Fibroblast of the conjunctiva (primary cell): Measurements from ENCODE around the gene C10orf88.
"Not testable (repeated sequence)": the region's sequence is repeated elsewhere in the genome, so short reads cannot be mapped to it uniquely, and the experiment has no call there.

Experiments
- DNase-seq: peaks from one replicate; pipeline ENCODE4 v3.0.0-alpha.2; 2010; ENCODE audit warnings: low read depth

Gene C10orf88

GRCh38 chr10:122962405-122962804 is 8.4 kb upstream of the C10orf88 start:
- DNase-seq, result no peak

GRCh38 chr10:122957474-122957873 is 3.4 kb upstream of the C10orf88 start:
- DNase-seq, result no peak

DNA sequence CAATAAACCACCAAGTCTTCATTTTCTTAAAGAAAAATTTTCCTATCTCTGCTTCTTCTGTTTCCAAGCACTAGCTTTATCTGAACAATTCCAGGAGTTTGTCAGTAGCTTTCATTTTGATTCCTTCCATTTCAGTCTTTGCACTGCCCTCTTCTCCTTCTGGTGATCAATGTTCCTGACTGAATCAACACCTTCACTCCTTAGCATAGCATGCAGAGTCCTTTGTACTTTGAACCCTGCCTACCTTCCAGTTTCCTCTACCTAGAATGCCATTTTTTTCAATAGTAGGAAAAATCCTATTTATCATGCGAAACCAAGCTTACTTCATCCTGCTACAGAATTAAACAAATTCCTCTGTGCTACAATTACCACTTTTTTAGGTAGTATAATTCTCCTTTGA is 1.9 kb upstream of the C10orf88 start:
- DNase-seq, result no peak

DNA sequence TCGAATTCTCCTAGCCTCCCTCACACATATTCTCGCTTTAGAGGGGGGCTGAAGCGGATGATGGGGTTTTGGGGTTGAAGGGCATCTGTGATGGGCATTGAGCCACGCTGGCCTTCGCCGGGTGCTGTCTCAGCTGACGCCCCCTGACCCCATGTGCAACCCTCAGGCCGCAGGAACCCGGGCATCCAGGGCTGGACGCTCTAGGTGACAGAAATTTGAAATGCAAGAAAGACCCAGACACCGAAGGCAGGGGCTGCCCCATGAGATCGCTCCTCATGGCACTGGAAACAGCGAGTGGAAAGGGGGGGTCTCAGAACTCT is 664 bp upstream of the C10orf88 start:
- no peak for DNase-seq

- DNase-seq, result no peak
Measured at GRCh38 chr10:122949296-122949695, 4.7 kb downstream of the C10orf88 start.

DNA sequence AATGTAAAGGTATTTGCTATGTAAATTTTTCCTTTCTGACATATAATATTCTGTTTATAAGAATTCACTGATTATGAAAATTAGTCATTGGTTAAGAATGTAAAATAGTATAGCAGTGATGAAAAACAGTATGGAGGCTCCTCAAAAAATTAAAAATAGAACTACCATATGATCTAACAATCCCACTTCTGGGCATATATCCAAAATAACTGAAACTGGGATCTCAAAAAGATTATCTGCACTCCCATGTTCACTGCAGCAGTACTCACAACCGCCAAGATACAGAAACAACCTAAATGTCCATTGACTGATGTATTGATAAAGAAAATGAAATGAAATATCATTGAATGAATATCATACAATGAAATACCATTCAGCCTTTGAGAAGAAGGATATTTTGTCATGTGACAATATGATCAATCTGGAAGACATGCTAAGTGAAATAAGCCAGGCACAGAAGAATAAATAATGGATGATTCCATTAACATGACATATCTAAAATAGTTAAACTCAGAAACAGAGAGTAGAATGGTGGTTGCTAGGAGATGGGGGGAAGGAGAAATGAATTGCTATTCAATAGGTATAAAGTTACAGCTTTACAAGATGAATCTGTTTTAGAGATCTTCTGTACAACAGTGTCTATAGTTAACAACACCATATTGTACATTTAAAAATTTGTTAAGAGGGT is 14.0 kb downstream of the C10orf88 start:
- peak; percentile 20 for DNase-seq

DNA sequence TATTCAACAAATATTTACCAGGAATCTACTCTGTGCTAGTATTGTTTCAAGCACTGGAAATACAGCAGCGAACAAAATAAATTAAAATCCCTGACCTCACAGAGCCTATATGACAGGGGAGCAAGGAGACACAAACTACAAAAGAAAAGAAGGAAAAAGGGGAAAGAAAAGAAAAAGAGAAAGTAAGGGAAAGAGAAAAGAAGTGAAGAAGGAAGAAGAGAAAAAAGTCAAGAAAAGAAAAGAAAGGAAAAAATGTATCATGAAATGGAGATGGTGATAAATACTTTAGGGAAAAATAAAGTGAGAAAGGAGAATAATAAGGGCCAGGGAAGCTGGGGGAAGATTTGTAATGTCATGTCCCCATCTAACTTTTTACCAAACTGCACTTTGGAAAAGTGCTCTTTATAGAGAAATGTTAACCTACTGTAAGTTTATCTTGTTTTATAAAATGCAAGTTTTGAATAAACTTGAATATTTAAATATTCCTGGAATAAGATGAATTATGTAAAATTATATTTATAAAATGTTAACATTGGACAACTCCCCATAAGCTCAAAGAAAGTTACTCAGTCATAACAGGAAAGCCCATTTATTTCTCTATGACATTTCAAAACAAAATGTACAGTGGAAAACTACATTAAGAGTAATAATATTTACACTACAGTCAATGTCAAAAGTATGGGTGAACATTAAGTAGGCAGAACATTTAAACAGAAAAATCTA is 14.7 kb downstream of the C10orf88 start:
- no peak for DNase-seq

- DNase-seq, result no peak
Measured at GRCh38 chr10:122931088-122931906, 22.7 kb downstream of the C10orf88 start.

GRCh38 chr10:122930140-122930539 is 23.9 kb downstream of the C10orf88 start:
- DNase-seq, result no peak

DNA sequence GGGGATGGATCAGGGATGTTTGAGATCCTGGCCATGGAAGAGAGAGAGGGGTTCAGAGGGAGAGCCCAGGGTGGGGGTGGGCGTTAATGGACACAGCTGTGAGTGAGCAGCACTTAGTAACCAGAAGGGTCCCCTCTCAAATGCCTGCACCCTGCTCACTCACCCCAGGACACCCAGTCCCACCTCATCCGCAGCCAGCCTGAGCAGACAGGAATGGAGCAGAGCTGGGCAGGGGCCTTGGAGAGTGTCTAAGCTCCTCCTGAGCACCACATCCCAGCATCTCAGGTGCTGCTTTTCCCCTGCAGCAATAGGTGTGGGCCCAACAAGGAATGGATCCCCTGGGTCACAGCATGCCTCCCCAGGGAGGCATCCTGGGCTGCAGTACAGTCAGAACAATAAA is 38.3 kb downstream of the C10orf88 start:
- no peak for DNase-seq

DNA sequence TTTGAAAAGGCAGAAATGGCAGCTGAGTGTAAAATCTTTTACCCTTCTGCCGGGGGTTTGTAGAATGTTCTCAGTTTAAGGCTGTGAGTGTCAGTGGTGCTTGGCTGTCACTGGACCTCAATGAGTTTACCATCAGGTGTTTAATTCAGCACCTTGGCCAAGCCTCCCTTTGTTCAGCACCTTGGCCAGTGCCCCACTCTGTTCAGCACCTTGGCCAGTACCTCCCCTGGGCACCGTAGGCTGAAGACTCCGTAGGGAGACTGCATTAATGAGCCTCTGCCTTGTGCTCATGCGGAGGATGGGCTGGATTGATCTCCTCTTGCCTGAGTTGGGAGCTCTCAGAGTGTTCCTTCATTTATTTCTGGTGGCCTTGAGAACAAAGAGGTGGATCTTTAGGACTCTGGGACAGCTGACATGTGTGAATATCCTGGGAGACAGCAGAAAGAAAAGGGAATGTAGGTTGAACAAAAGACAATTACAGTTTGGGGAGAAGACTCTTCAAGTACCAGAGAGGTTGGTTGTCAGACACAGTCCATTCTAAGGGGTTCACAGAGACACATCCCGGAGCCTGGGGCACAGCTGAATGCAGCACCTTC is 42.0 kb downstream of the C10orf88 start:
- DNase-seq, result peak; percentile 5

DNA sequence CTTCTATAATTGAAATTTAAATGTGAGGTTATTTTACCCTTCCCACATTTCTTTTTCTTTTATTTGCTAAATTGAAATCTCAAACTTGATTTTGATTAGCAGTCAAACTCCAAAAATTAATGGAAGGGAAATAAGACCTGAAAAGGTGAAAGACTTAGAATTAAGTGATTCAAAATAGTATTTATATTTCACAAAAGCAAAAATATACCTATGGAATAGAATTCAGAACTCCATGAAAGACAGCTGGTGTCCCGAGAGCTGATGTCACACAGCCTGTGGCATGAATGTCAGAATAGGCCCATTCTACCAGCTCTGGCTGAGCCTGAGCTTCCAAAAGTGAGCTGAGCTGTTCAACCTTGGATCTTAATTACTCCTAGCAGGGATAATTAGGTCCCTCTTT is 43.7 kb downstream of the C10orf88 start, which contains the start of gene FAM24A:
Gene FAM24A (plus strand): TSS at position 301 of the 400 bp plus-strand sequence. CDS start 1,025 bp downstream, outside the sequence.
- no peak for DNase-seq

DNA sequence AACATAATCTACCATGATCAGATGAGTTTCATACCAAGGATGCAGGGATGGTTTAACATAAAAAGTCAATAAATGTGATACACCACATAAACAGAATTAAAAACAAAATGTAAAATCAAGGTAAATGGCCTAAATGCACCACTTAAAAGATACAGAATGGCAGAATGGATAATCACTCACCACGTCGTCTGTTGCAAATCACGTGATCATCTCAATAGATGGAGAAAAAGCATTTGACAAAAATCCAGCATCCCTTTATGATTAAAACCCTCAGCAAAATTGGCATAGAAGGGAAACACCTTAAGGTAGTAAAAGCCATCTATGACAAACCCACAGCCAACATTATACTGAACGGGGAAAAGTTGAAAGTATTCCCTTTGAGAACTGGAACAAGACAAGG is 50.2 kb downstream of the C10orf88 start:
- not testable (repeated sequence) for DNase-seq

DNA sequence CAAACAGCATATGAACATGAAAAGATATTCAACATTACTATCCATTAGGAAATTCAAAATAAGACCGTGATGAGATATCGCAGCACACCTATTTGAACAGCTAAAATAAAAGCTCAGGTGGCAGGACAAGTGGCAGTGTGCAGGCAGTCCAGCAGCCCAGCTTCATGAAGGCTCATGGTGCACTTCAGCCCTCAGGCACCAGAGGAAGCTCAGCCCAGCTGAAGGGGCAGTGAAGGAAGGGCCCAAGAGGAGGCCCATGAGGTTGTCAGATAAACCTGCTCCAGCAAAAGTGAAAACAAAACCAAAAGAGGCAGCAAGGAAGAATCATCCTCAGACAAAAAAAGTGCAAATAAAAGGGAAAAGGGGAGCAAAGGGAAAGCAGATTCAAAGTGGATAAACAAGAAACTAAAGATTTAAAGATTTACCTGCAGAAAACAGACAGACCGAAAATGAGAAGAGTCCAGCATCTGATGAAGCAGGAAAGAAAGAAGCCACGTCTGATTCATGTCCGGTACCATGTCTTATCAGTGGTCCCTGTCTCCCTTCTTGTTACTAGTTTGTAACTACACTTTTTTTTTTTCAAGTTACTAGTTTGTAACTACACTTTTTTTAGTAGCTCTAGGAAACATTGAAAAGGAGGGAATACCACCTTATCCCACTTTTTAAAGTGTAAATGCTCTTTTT is 59.6 kb downstream of the C10orf88 start:
- no peak for DNase-seq

GRCh38 chr10:122884166-122884565 is 69.9 kb downstream of the C10orf88 start:
- no peak for DNase-seq

DNA sequence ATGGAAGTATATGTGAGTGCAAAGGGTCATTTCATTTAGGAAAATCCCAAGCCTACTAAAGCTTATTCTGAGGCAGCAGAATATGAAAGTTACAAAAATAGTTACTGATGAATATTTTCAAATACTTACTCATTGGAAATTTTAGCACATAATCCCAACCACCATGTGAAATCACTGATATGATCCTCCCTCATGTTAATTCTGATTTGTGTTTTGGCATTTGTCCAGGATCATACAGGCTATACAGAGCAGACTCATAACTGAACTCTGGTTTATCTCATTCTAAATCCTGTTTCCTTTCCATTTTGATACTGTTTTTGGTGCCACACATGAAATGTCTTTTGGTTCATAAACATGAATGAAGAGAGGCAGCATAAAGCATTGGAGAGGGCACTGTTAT is 71.3 kb downstream of the C10orf88 start:
- DNase-seq, result no peak
